GM19239 (cell line): ENCODE data around the gene SOX15.

ENCODE experiments used
- DNase-seq: peaks from one replicate; pipeline ENCODE4 v3.0.0; 2011; ENCODE audit warnings: low spot score; ENCODE audit not compliant: insufficient read length
- FAIRE-seq: peaks from 2 replicates; lab custom pipeline; 2011; peaks lifted over from hg19 to GRCh38; lab: Jason Lieb, UNC

SOX15 gene

DNA sequence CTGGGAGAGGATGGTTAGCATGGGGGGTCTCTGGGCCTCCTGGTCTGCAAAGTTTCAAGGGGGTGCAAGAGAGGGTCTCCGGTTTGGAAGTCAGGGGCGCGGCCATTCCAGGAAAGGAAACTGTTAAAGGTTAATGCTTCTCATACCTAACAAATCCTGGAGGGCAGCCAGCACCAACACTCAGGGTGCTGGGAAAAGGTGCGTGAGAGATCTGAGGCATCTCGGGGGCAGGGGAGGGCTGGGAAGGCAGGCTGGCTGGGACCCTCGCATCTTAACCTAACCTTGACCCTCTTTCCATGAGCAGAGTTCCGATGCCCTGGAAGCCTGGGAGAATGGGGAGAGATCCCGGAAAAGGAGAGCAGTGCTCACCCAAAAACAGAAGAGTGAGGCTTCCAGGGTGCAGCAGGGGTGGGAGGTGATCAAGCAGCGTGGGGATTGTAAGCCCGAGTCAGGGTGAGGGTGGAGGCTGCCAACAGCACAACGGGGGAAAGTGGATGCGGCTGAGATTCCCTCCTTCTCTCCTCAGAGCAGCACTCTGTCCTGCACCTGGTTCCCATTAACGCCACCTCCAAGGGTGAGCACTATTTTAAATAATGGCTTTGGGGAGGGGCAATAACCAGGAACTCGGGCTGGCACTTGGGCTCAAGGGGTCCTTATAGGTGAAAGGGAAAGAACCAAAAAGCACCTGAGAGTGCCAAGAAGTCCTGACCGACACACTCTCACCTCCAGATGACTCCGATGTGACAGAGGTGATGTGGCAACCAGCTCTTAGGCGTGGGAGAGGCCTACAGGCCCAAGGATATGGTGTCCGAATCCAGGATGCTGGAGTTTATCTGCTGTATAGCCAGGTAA is 30.3 kb downstream of the SOX15 start:
- DNase-seq (no peak), FAIRE-seq (peak; percentile 73)

DNA sequence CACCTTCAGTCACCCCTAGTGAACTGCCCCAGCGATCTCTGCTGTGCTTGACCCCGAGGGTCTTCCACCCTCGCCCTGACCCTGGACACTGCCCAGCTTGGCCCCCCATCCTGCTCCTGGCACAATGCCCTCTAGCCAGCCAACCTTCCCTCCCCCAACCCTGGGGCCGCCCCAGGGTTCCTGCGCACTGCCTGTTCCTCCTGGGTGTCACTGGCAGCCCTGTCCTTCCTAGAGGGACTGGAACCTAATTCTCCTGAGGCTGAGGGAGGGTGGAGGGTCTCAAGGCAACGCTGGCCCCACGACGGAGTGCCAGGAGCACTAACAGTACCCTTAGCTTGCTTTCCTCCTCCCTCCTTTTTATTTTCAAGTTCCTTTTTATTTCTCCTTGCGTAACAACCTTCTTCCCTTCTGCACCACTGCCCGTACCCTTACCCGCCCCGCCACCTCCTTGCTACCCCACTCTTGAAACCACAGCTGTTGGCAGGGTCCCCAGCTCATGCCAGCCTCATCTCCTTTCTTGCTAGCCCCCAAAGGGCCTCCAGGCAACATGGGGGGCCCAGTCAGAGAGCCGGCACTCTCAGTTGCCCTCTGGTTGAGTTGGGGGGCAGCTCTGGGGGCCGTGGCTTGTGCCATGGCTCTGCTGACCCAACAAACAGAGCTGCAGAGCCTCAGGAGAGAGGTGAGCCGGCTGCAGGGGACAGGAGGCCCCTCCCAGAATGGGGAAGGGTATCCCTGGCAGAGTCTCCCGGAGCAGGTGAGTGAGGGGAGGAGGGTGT is 31.2 kb downstream of the SOX15 start, which contains the start of gene TNFSF13:
Gene TNFSF13, plus strand, starts transcription at position 207 of the 776 bp plus-strand sequence. Its CDS starts 290 bp downstream, at position 497.
- DNase-seq: no peak
- no peak for FAIRE-seq

DNA sequence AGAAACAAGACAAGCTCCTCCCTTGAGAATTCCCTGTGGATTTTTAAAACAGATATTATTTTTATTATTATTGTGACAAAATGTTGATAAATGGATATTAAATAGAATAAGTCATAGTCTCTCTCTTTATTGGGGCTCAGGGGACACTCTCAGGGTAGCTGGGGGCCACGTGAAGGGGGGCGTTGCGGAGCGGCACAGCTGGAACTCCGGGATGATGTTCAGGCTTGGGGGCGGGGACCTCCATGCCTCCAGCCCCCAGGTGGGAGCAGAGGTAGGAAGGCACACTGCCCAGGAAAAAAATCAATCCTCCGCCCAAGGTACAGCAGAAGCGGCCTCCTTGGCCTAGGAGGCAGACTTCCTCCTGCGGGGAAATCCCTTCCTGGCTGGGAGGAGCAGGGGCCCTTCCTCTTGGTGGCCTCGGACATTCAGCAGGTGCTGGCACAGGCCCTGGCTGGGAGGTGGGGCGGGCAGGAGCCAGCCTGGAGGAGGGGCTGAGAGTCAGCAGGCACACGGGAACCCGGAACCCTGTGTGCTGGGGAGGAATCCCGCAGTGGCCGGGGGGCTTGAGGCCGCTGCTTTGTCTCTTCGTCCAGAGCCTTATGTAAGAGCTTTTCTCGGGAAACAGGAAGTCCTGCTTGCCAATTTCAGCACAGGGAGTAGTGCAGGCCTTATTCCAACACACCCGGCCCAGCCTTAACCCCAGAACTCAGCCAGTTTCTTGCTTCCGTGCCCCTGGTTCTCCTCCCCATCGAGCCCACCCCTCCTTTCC is 31.9 kb downstream of the SOX15 start:
- DNase-seq: no peak
- FAIRE-seq: peak; percentile 95

DNA sequence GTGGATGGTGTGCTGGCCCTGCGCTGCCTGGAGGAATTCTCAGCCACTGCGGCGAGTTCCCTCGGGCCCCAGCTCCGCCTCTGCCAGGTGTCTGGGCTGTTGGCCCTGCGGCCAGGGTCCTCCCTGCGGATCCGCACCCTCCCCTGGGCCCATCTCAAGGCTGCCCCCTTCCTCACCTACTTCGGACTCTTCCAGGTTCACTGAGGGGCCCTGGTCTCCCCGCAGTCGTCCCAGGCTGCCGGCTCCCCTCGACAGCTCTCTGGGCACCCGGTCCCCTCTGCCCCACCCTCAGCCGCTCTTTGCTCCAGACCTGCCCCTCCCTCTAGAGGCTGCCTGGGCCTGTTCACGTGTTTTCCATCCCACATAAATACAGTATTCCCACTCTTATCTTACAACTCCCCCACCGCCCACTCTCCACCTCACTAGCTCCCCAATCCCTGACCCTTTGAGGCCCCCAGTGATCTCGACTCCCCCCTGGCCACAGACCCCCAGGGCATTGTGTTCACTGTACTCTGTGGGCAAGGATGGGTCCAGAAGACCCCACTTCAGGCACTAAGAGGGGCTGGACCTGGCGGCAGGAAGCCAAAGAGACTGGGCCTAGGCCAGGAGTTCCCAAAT is 32.6 kb downstream of the SOX15 start:
- FAIRE-seq: no peak
- no peak for DNase-seq

DNA sequence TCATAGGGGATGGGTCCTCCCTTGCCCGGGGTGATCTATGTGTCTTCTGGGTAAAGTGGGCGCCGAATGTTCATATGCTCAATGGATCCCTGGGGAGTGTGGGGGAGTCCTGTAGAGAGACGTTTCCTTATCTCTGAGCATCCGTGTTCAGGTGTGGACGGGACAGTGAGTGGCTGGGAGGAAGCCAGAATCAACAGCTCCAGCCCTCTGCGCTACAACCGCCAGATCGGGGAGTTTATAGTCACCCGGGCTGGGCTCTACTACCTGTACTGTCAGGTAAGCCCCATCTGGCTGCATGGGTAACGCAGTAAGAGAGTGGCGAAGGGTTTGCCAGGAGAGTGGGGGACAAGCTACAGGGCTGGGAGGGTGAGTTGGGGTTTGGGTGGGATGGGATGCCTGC is 33.3 kb downstream of the SOX15 start:
- no peak for FAIRE-seq

DNA sequence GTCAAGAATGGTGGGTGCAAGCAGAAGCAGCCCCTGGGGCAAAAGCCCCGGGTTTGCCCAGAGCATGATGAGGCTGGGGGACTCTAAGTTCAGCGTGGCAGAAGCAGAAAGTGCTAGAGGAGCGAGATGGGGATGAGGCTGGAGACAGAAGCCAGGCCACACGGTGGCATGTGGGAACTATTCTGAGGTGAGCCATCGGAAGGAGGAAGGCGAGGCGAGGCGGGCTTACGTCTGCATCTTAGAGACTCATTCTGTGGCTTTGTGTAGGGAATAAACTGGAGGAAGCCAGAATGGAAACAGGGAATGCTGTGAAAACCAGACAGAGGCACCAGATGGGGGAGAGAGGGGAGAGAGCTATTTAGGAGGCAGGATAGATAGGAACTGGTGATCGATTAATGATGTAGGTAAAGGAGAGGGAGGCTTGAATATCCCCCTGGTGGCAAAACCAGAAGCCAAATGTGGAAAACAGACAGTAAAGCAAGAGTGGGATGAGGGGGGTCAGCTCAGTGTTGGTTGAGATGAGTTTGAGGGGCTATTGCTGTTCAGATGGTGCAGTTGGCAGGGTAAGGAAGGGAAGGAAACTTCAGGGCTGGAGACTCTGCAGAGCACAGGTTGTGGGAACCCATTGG is 34.5 kb downstream of the SOX15 start:
- FAIRE-seq (no peak), DNase-seq (no peak)

More for the DNA sequence above, 33.3 kb downstream of the SOX15 start:
- DNase-seq: no peak

DNA sequence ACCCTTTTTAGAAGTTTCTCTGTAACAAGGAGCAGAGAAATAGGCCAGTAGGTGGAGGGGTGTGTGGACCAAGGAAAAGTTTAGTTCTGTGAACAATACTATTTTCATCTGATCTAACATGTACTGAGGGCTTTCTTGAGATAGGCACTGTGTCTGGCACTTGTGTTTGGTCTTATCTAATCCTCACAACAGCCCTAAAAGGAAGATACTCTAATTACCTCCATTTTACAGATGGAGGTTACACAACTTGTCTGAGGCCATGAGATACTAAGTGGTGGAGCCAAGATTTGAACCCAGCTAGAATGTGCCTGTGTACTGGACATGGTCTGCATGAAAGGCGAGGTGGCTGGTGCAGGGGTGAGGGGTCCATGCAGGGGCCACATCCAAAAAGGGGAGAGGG is 36.5 kb downstream of the SOX15 start:
- no peak for DNase-seq
- FAIRE-seq: peak; percentile 35

DNA sequence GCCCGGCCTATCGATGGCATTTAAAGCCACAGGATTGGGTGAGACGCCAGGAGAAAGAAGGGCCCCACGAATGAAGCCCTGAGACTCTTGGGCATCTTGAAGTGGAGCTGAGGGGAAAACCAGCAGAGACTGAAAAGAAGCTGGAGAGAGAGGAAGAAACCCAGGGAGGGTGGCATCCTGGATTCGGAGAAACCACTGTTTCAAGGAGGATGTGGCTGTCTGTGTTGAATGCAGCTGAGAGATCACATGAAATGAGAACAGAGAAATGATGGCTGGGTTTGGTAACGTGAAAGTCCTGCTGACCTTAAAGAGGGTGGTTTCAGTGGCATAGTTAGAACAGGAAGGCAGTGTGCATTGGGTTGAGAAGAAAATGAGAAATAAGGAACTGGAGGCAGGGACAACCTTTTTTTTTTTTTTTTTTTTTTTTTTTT is 37.3 kb downstream of the SOX15 start:
- DNase-seq: peak; percentile 85
- FAIRE-seq: peak; percentile 98

DNA sequence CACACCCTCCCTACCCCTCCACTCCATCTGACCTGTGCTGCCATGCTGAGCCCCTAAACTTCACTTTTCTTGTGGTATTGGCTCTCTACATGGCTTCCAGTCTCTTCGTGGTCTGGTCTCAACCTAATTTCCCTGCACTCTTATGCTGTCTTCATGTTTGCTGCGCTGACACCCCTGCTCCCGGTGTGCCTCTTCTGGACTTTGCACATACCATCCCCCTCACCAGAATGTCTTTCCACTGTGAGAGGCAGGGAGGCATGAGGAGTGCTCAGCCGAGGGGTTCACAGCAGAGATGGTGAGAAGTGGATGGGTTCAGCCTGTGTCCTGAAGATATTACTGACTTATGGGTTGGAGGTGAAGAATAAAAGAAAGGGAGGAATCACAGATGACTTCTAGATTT is 38.5 kb downstream of the SOX15 start:
- no peak for DNase-seq
- no peak for FAIRE-seq

DNA sequence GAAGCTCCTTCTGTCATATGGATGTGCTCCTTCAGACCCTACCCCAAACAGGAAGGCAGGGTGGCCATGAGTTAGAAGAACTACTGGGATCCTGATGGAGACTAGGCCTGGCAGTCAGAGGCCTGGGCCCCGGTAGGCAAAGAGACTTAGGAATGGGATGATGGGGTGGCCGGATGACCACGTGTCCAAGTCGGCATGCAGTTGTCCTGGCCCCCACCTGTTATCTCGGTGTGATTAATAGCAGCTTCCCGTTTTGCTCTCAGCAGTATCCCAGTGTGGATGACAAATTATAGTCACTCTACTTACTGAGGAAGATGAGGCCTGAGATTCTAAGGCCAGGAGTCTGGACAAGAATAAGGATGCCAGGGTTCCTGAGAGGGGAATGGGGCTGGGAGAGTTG is 39.5 kb downstream of the SOX15 start:
- FAIRE-seq (no peak), DNase-seq (no peak)

DNA sequence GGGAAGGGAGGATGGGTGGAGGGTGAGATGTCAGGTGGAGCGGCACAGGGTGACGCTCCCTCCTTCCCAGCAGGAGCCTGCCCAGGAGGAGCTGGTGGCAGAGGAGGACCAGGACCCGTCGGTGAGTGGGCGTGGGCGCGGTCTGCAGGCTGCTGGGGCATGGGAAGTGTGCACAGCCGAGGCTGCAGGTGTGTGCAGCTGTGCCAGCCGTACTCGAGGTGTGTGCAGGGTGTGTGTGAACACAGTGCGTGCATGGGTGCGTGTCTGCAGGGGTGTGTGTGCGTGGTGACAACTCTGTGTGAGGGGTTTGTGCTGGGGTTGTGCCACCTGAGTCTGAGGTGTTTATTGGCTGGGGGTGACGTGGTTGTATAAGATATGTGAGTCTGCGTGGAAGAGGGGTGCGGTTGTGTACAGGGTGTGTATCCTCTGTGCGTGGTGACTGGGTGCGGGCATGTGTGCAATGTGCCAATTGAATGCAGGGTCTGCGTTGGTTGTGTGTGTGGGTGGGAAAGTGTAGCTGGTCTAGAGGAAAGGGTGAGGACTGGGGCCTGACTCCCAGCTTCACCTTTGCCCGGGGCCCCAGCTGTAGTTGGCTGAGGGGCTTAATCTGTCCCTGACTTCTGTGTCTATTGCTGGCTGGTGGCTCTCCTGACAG is 40.4 kb downstream of the SOX15 start:
- FAIRE-seq: peak; percentile 37

DNA sequence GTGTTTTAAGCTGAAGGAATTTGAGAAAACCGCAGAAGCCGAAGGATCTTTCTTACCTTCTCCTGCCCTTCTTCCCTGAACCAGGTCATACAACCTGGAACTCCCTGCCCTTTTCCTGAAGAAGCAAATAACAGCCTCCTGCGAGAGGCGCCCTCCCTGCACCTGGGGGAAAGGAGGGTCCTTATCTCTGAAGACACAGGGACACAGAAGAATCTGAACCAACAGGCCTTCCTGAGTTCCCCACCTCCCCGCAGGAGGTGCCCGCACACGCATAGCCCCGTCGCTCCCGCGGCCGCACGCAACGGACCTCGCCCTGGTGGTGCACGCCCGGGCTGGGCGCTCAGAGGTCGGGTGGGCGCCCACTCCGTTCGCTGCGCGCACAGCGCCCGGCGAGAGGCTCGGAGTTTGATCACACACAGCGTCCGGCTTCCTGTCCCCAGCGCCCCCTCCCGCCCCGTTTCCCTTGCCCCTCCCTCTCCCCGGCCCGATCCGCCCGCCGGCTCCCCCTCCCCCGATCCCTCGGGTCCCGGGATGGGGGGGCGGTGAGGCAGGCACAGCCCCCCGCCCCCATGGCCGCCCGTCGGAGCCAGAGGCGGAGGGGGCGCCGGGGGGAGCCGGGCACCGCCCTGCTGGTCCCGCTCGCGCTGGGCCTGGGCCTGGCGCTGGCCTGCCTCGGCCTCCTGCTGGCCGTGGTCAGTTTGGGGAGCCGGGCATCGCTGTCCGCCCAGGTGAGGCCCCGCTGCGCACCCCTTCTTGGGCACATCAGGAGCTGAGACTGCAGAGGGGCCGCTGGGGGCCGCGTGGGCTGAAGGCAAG is 41.1 kb downstream of the SOX15 start, which contains the start of gene TNFSF12:
Gene TNFSF12, plus strand, starts transcription at position 474 of the 816 bp plus-strand sequence. Its CDS starts 96 bp downstream, at position 570.
- DNase-seq: no peak
- peak; percentile 75 for FAIRE-seq

More for the DNA sequence above, 40.4 kb downstream of the SOX15 start:
- DNase-seq: no peak

DNA sequence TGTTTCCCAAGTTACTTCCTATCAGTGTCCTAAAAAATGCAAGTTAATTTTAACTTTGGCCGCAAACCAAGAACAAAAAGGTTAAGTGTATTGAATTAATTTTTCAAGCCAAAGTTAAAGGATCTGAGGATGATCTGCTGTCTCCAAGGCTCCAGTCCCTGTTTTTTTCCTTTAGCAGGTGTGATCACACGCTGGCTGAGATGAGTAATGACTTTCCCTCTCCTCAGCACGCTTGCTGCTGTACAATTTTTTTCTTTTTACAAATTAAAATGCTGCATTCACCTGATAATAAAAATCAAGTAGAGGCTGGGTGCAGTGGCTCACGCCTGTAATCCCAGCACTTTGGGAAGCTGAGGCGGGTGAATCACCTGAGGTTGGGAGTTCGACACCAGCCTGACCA is 45.0 kb downstream of the SOX15 start:
- no peak for DNase-seq

DNA sequence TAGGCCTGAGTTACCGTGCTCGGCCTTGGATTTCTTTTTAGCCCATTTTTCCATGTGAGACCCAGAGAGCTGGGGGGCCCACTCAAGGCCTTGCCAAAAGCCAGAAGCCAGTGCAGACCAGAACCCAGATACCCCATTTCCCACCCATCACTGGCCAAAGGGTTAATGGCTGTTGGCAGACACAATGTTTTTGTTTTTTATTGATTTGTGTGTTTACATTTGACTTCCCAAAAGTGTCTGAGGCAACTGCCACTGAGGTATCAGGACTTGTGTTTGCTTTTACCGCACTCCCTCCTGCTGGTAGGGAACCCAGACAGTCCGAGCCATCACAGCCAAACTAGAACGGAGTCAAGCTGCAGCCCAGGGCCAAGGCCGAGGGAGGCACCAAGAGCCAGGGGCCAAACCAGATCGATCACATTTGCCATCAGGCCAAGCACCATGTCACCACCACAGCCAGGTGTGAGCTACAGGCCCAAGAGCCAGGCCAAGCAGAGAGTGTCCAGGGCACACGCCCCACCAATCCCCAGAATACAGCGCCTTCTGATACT is 48.7 kb downstream of the SOX15 start:
- no peak for DNase-seq
- FAIRE-seq: no peak

More for the DNA sequence above, 45.0 kb downstream of the SOX15 start:
- FAIRE-seq: no peak

DNA sequence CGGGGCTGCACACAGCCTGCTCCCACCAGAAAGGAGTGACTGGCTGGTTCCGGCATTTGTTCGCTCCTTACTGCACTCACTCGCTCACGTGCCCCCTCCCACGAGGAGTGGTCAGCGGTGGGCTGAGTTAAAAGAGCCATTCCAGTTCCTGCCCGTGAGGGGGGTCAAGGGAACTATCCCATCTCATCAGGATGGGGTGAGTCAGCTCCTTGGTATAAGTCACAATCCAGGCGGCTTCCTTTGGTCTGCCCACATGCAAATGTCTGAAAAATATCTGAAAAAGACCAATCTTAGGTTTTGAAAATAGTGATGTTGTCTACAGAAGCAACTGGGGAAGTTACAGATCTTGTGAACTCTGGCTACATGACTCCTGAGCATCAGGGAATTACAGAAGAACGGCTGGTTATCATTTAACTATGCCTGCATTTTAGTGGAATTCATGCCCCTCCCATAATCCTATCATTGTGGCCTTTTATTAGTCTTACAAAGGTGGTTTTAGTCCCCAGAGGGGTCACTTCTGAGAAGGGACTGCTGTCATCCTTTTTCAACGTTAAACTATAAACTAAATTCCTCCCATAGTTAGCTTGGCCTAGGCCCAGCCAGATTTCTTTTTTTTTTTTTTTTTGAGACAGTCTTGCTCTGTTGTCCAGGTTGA is 50.9 kb downstream of the SOX15 start:
- no peak for FAIRE-seq

More for the DNA sequence above, 50.9 kb downstream of the SOX15 start:
- no peak for DNase-seq
